Lower leg skin (tissue), 3 donors: ENCODE measurements around the gene GTF2A2.

Experiments
- CTCF ChIP-seq, 3 donors: fragments of 450-650 bp; IDR thresholded peaks; one replicate each; pipeline ENCODE4 v1.5.1; 2016; ENCODE audit warnings: antibody characterized with exemption in 3 of 3, mild to moderate bottlenecking in 3 of 3, moderate library complexity in 2 of 3
- POLR2A ChIP-seq, 2 donors: fragments of 450-650 bp; IDR thresholded peaks; one replicate each; pipeline ENCODE4 v1.6.1; 2016 to 2017; ENCODE audit warnings: antibody characterized with exemption in 2 of 2, mild to moderate bottlenecking in 1 of 2, moderate library complexity in 1 of 2

GRCh38 chr15:59694779-59695178 lies 37.5 kb upstream of the GTF2A2 start:
- TF ChIP-seq CTCF (IDR thresholded peaks at IDR 0.05) (no peak), POLR2A (IDR thresholded peaks at IDR 0.05) (no peak)
